HG02884 (cell line): ENCODE measurements around the gene TTC27.
A peak's percentile ranks its signal among the peaks of the same experiment; 100 is the strongest.

Experiments
- ATAC-seq: cut with Tn5 transposase; IDR thresholded peaks from one replicate; pipeline ENCODE4 v1.9.1; 2021; ENCODE audit warnings: mild to moderate bottlenecking, moderate library complexity; ENCODE audit not compliant: unreplicated experiment

The TTC27 gene

GRCh38 chr2:32666704-32667103 is 38.9 kb downstream of the TTC27 start:
- no peak for ATAC-seq

GRCh38 chr2:32668254-32668653 is 40.4 kb downstream of the TTC27 start:
- ATAC-seq = no peak

GRCh38 chr2:32671885-32672533 is 44.2 kb downstream of the TTC27 start:
- no peak for ATAC-seq

- no peak for ATAC-seq
Observed at GRCh38 chr2:32678825-32679224, 51.0 kb downstream of the TTC27 start.

- ATAC-seq = no peak
Observed at GRCh38 chr2:32680942-32681341, 53.1 kb downstream of the TTC27 start.

GRCh38 chr2:32683520-32684086 is 55.8 kb downstream of the TTC27 start:
- ATAC-seq = no peak

- peak; percentile 98 for ATAC-seq
Observed at GRCh38 chr2:32688541-32688940, 60.7 kb downstream of the TTC27 start.

- ATAC-seq = no peak
Observed at GRCh38 chr2:32691678-32692077, 63.8 kb downstream of the TTC27 start.

- no peak for ATAC-seq
Observed at GRCh38 chr2:32696439-32696838, 68.6 kb downstream of the TTC27 start.

- no peak for ATAC-seq
Observed at GRCh38 chr2:32697156-32697555, 69.3 kb downstream of the TTC27 start.

- ATAC-seq = no peak
Observed at GRCh38 chr2:32699151-32699550, 71.3 kb downstream of the TTC27 start.

- ATAC-seq = no peak
Observed at GRCh38 chr2:32701806-32702205, 74.0 kb downstream of the TTC27 start.

- ATAC-seq = no peak
Observed at GRCh38 chr2:32702303-32703064, 74.6 kb downstream of the TTC27 start.

- ATAC-seq = no peak
Observed at GRCh38 chr2:32706815-32707579, 79.1 kb downstream of the TTC27 start.

GRCh38 chr2:32711219-32711618 is 83.4 kb downstream of the TTC27 start:
- ATAC-seq = no peak

GRCh38 chr2:32711908-32712501 is 84.2 kb downstream of the TTC27 start:
- ATAC-seq = no peak

- no peak for ATAC-seq
Observed at GRCh38 chr2:32712870-32713269, 85.0 kb downstream of the TTC27 start.

GRCh38 chr2:32714521-32714920 is 86.7 kb downstream of the TTC27 start:
- no peak for ATAC-seq

GRCh38 chr2:32715391-32715841 is 87.6 kb downstream of the TTC27 start:
- ATAC-seq = peak; percentile 91

- ATAC-seq = no peak
Observed at GRCh38 chr2:32715981-32716380, 88.1 kb downstream of the TTC27 start.

- no peak for ATAC-seq
Observed at GRCh38 chr2:32716598-32716997, 88.7 kb downstream of the TTC27 start.
